Measurements from ENCODE around the gene METTL26. TPM values are rescaled to one million over a fixed set of nuclear protein-coding genes. Genes with fewer than 3 reads are reported as not detected.

METTL26 gene
- total and polyA plus RNA-seq, 9 of the 15 experiments (the other 6 are each of a cell fraction or from before 2014, with no cell fraction given) = 7.3 to 262 (median 80.9) TPM

DNA sequence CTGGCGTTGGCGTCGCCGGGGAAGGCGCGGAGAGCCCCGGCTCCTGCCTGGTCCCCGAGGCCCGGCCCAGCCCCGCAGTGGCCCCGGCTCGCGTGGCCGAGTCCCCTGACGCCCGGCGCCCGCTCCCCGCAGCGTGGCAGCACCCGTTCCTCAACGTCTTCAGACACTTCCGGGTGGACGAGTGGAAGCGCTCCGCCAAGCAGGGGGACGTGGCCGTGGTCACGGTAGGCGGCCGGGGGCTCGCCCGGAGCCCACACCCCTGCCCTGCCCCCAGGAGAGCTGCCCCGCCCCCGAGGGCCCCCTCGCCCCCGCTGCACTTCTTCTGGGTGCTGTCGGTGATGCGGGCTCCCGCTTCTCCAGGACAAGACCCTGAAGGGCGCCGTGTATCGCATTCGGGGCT, 13.5 kb upstream of the METTL26 start:
- no peak for DNase-seq (ENCODE audit: extremely low read depth in 1 of 4, low spot score in 3 of 4)

More for the DNA sequence above, 13.5 kb upstream of the METTL26 start:
- H3K27ac ChIP-seq (ENCODE audit: extremely low read depth, low read depth, low read length) = no peak overlapping the region
- ChIA-PET POLR2A (interaction anchor here (0.6 to 1.7 kb wide), 2 partner anchors 9 to 10 kb away, joined by 4 to 6 read pairs; no protein-coding TSS in a partner anchor), CTCF (ENCODE audit: low intra/inter-chr PET ratio) (no interaction called here)
- H3K27me3 ChIP-seq (ENCODE audit: control insufficient read depth in 2 of 2, insufficient read depth in 2 of 2, low read length in 2 of 2) = no peaks in the 10 kb centered on the region
- H3K9me1 ChIP-seq (ENCODE audit: control insufficient read depth, insufficient read depth, low read length) = no peaks in the 10 kb centered on the region
- in situ Hi-C loops (cut with MboI) (no loop called here), intact Hi-C loops (cut with micrococcal nuclease) (no loop called here)
- H3K79me2 ChIP-seq (ENCODE audit: control insufficient read depth, insufficient read depth, low read length) = peaks cover 16% of the 10 kb centered on the region
- no TSS peak for BruUV-seq (replicated peaks)
- peaks cover 0 to 87% of the 10 kb centered on the region in 2 experiments; a peak in 2 of 5 replicates for H3K4me1 ChIP-seq (replicated peaks in 1 of 2; ENCODE audit: control insufficient read depth in 2 of 2, insufficient read depth in 2 of 2, low read length in 2 of 2)
- WGBS (ENCODE audit: insufficient coverage, low coverage, missing lambda C conversion rate) = 88% methylated on average over 5 of the region's 44 CpGs
- H3K9me3 ChIP-seq (replicated peaks; ENCODE audit: control insufficient read depth, insufficient read depth, low read depth, low read length) = no peaks in the 10 kb centered on the region
- H3K4me2 ChIP-seq (ENCODE audit: insufficient read depth, low read length) = no peak overlapping the region
- no peak overlapping the region for H3K9ac ChIP-seq (ENCODE audit: insufficient read depth in 1 of 2, low read depth in 2 of 2, low read length in 2 of 2)
- no peaks in the 10 kb centered on the region for H4K20me1 ChIP-seq (replicated peaks; ENCODE audit: control insufficient read depth, insufficient read depth, low read length)
- FAIRE-seq (no peak), ATAC-seq (no peak)
- H3K36me3 ChIP-seq (ENCODE audit: control insufficient read depth, insufficient read depth, low read length) = peaks cover 35% of the 10 kb centered on the region; the same call in 2 of the 3 replicates
- TF ChIP-seq, protein P1, sequence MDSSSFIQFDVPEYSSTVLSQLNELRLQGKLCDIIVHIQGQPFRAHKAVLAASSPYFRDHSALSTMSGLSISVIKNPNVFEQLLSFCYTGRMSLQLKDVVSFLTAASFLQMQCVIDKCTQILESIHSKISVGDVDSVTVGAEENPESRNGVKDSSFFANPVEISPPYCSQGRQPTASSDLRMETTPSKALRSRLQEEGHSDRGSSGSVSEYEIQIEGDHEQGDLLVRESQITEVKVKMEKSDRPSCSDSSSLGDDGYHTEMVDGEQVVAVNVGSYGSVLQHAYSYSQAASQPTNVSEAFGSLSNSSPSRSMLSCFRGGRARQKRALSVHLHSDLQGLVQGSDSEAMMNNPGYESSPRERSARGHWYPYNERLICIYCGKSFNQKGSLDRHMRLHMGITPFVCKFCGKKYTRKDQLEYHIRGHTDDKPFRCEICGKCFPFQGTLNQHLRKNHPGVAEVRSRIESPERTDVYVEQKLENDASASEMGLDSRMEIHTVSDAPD (CRISPR knock-in tag; IDR thresholded peaks at IDR 0.05) = no peak
- TF ChIP-seq ARNT (IDR thresholded peaks at IDR 0.05) = no peak
- no peak for TF ChIP-seq CAMTA2 (CRISPR knock-in tag; conservative IDR thresholded peaks at IDR 0.05)
- no peak for TF ChIP-seq POLR2A (conservative IDR thresholded peaks at IDR 0.05)
- no peak for TF ChIP-seq MAZ (CRISPR knock-in tag; conservative IDR thresholded peaks at IDR 0.05 in 1 of 2, IDR thresholded peaks at IDR 0.05 in 1 of 2)
- TF ChIP-seq, protein P2, sequence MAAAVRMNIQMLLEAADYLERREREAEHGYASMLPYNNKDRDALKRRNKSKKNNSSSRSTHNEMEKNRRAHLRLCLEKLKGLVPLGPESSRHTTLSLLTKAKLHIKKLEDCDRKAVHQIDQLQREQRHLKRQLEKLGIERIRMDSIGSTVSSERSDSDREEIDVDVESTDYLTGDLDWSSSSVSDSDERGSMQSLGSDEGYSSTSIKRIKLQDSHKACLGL (CRISPR knock-in tag; IDR thresholded peaks at IDR 0.05; ENCODE audit: borderline replicate concordance, poor library complexity, severe bottlenecking) = no peak
- no peak for TF ChIP-seq SRSF9 (IDR thresholded peaks at IDR 0.05; ENCODE audit: borderline replicate concordance, low read depth, low read length)
- TF ChIP-seq ZSCAN32 (CRISPR knock-in tag; IDR thresholded peaks at IDR 0.05) = no peak
- no peak for TF ChIP-seq EP400 (IDR thresholded peaks at IDR 0.05)
- no peak for TF ChIP-seq RBM25 (IDR thresholded peaks at IDR 0.05; ENCODE audit: low read depth, low read length, severe bottlenecking)
- TF ChIP-seq ZNF551 (CRISPR knock-in tag; IDR thresholded peaks at IDR 0.05) = no peak
- TF ChIP-seq, protein P3, sequence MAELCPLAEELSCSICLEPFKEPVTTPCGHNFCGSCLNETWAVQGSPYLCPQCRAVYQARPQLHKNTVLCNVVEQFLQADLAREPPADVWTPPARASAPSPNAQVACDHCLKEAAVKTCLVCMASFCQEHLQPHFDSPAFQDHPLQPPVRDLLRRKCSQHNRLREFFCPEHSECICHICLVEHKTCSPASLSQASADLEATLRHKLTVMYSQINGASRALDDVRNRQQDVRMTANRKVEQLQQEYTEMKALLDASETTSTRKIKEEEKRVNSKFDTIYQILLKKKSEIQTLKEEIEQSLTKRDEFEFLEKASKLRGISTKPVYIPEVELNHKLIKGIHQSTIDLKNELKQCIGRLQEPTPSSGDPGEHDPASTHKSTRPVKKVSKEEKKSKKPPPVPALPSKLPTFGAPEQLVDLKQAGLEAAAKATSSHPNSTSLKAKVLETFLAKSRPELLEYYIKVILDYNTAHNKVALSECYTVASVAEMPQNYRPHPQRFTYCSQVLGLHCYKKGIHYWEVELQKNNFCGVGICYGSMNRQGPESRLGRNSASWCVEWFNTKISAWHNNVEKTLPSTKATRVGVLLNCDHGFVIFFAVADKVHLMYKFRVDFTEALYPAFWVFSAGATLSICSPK (IDR thresholded peaks at IDR 0.05; ENCODE audit: borderline replicate concordance) = no peak
- no peak for TF ChIP-seq HIVEP1 (CRISPR knock-in tag; IDR thresholded peaks at IDR 0.05)
- TF ChIP-seq FOXJ3 (CRISPR knock-in tag; IDR thresholded peaks at IDR 0.05) = no peak
- TF ChIP-seq ASH1L (IDR thresholded peaks at IDR 0.05; ENCODE audit: borderline replicate concordance, low read depth, partially characterized antibody) = no peak
- no peak overlapping the region for H3K4me3 ChIP-seq
- H2AFZ ChIP-seq (ENCODE audit: low read depth, low read length) = no peak overlapping the region
